Stromal cell of bone marrow (primary cell): ENCODE measurements around the gene FFAR4.

Experiments used
- DNase-seq: peaks from one replicate; pipeline ENCODE4 v3.0.0-alpha.2; 2012; ENCODE audit warnings: low read depth

Gene FFAR4

GRCh38 chr10:93600446-93601145, 34.1 kb downstream of the FFAR4 start:
- DNase-seq: no peak

DNA sequence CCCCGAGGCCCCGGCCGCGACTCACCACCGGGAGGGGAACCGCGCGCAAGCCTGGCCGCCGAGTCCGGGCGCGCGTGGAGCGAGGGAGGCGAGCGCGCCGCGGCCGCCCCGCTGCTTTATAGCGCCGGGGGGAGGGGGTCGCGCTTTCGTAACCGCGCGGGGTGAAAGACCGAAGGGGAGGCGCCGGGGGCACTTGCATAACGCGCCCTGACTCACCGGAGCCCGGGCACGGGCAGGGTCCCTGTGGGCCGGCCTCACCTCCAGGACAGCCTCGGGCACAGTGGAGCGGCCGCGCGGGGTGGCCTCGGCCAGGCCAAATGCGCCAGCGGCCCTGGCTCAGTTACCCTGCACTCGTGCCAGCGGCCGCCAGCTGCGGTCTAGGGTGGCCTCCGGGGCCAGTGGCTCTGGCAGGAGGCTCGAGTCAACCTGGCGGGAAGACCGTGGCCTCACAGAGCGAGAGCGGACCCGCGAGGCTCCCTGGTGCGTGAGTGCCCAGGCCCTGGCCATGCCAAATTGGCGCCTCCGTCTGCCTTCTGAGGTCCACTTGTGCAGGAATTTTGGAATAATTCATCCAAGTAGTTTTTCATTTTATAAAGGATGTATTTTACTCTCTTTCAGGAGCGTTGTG, 34.8 kb downstream of the FFAR4 start, which contains the start of gene RBP4:
RBP4 (minus strand) TSS at position 90 of the 628 bp plus-strand sequence. CDS start 207 bp downstream, outside the sequence.
- DNase-seq: no peak

DNA sequence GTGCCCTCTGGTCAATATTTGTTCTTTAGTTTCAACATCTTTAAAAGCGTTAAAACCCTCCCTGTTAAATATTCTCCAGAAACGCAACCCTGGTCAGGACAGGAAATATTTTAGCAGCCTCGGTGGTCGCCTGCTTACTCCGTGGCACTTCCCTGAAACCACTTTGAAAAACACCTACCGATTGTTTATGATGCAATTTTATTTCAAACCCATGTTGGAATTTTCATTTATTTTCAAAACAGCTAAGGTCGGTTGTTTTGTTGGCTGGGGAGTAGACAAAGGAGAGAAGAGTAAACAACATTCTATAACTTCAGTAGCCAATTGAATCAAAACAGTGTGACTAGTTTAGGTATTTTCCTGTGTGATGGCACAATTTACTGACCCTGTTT, 35.3 kb downstream of the FFAR4 start:
- DNase-seq: no peak

DNA sequence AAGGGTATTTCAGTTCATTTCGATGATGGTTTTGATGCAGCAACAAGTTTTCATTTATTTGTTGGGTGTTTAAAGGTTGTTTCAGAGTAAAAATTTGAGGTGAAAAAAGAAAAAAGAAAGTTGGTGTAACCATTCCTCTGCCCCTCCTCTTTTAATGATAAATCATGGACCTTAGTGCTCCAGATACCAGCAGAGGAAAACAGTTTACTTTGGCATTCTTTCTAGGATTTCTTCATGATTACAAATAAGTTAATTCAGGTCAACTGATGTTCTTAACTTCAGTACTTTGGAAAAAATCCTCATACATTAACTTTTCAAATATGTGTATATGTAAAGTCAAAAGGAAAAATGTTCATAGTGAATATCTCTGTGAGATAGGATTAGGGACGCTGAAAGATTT, 36.6 kb downstream of the FFAR4 start:
- no peak for DNase-seq

DNA sequence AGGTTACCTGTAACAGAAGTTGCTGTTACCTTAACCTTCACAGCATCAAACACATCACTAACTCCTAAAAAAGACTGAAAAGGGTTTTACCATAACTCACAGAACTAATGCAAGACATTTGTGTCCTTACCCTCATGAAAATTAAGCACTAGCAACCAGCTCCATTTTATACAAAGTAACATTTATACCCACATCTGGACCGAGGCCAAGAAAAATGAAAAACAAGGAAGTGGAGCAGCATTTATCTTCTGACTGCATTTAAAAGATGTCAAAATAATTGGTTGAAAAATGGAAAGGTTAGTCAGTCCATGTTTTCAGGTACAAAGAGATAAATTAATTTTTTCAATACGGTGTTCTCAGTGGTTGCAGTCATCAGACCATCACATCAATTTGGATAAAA, 37.7 kb downstream of the FFAR4 start:
- no peak for DNase-seq

DNA sequence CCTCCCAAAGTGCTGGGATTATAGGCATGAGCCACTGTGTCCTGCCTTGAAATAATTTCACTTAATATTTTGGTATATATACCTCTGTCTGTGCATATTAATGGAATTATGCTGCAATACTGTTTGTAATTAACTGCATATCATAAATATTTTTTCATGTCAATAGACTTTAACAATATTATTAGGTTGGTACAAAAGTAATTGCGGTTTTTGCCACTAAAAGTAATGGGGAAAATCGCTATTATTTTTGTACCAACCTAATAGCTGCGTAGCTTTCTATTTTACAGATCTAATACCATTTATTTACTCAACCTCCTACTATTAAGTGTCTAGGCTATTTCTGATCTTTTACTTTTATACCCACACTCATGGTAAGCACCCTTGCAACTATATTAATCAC, 42.0 kb downstream of the FFAR4 start:
- DNase-seq: no peak

DNA sequence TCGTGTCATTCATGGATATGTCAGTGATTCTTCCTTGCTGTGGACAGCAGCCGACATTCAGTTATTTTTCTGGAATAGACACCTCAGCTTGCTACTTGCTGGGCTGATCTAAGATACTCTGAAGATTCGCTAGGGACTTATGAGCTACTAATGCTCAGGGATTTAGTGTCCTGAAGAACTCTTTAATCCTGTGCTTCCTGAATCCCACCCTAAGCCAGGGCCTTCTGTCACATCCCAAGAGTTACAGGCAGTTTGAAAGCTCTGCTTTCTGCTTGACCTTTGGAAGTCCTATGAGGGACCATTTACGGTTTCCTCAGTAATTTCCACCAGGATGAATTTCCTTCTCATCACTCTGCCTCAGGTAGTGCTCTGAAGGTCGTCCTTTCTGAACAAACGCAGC, 45.8 kb downstream of the FFAR4 start, which contains the start of gene PDE6C:
PDE6C (plus strand) TSS at position 227 of the 400 bp plus-strand sequence. CDS start 189 bp downstream, outside the sequence.
- DNase-seq: no peak

- DNase-seq: no peak
These were observed 46.7 kb downstream of the FFAR4 start for GRCh38 chr10:93613126-93613525.

- no peak for DNase-seq
These were observed 47.8 kb downstream of the FFAR4 start for GRCh38 chr10:93614101-93614825.

- no peak for DNase-seq
These were observed 49.2 kb downstream of the FFAR4 start for GRCh38 chr10:93615576-93616235.

DNA sequence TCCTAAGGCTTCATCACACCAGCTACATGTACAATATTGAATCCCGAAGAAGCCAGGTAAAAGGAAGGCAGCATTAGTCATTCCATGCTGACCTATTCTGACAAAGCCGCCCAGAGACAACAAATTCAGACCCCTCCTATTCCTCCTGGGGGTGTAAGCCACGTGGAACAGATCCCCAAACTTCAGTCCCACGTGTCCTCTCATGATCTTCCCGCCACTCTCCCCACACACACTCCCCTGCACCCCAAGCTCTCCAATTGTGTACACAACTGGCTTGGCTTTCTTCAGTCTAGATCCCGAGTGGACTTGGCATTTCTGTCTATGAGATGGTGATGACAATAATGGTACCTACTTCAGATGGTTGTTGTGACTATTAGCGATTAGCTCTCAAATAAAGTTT, 54.5 kb downstream of the FFAR4 start:
- no peak for DNase-seq

DNA sequence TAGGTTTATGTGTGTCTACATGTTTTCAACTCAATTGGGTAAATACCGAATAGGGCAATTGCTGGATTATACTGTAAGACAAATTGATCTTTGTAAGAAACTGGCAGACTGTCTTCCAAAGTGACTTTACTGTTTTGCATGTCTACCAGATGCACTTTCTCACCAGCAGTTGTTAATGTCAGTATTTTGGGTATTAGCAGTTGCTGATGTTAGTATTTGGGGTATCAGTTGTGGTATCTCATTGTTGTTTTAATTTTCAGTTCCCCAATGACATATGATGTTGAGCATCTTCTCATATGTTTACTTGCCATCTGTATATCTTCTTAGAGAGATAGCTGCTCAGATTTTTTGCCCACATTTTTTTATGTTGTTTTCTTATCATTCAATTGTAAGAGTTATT, 56.5 kb downstream of the FFAR4 start:
- DNase-seq: no peak

DNA sequence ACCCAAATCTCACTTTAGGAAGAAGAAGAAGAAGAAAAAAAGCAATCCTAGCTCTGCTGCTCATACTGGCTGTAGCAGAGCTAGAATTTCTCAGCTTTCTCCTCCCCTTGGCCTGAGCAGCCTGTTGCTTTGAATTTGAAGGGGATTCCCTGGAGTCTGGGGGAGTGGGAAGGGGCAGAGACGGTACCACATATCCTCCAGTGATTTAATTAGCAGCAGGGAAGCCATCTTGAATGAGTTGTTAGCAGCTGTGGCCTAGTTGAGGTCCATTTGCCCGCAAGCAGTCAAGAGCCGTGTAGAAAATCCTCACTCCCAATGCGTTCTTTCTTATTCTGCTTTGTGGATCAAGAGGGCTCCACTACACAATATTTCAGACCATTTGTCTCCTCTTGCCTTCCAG, 62.4 kb downstream of the FFAR4 start:
- DNase-seq: no peak

- no peak for DNase-seq
These were observed 63.3 kb downstream of the FFAR4 start for GRCh38 chr10:93629647-93630305.

GRCh38 chr10:93630625-93631557, 64.4 kb downstream of the FFAR4 start:
- DNase-seq: no peak
